SK-N-MC (cell line): ENCODE data around the gene RRP7A.
"Not testable (repeated sequence)": the region's sequence is repeated elsewhere in the genome, so short reads cannot be mapped to it uniquely, and the experiment has no call there.

Experiments used
- DNase-seq: peaks from one replicate; pipeline ENCODE4 v3.0.0-alpha.2; 2011; ENCODE audit warnings: low read depth, low spot score
- H3K27ac ChIP-seq: fragments of 200-600 bp; sonication (generic); 2 replicates; pipeline ENCODE4 v1.5.1; 2016; ENCODE audit warnings: mixed run types
- H3K36me3 ChIP-seq: fragments of 200-600 bp; sonication (generic); 2 replicates; pipeline ENCODE4 v1.6.1; 2017; ENCODE audit warnings: antibody characterized with exemption, low read length, mixed read lengths; ENCODE audit not compliant: insufficient read depth
- H3K4me3 ChIP-seq: fragments of 200-600 bp; sonication (generic); 2 replicates; pipeline ENCODE4 v1.5.1; 2016
- H3K9ac ChIP-seq: fragments of 200-600 bp; sonication (generic); 2 replicates; pipeline ENCODE4 v1.8.0; 2017; ENCODE audit warnings: mixed run types, mixed read lengths; ENCODE audit not compliant: insufficient read length
- H3K9me3 ChIP-seq: fragments of 200-600 bp; sonication (generic); 2 replicates; pipeline ENCODE4 v1.6.1; 2017; ENCODE audit warnings: low read depth, mild to moderate bottlenecking, antibody characterized with exemption, low read length, moderate library complexity, mixed read lengths
- EZH2 ChIP-seq: fragments of 200-600 bp; sonication (generic); IDR thresholded peaks from one replicate; pipeline ENCODE4 v1.6.1; 2017; ENCODE audit warnings: antibody characterized with exemption
- FOXP2 ChIP-seq: optimal IDR thresholded peaks from 2 replicates; pipeline ENCODE3; 2011; ENCODE audit warnings: mild to moderate bottlenecking, moderate library complexity; ENCODE audit not compliant: insufficient read depth; ENCODE audit errors: extremely low read length, control extremely low read depth
- POLR2AphosphoS5 ChIP-seq: IDR thresholded peaks from 2 replicates; pipeline ENCODE4 v1.6.1; 2012; ENCODE audit warnings: mild to moderate bottlenecking, low read depth, low read length, borderline replicate concordance

Gene RRP7A

DNA sequence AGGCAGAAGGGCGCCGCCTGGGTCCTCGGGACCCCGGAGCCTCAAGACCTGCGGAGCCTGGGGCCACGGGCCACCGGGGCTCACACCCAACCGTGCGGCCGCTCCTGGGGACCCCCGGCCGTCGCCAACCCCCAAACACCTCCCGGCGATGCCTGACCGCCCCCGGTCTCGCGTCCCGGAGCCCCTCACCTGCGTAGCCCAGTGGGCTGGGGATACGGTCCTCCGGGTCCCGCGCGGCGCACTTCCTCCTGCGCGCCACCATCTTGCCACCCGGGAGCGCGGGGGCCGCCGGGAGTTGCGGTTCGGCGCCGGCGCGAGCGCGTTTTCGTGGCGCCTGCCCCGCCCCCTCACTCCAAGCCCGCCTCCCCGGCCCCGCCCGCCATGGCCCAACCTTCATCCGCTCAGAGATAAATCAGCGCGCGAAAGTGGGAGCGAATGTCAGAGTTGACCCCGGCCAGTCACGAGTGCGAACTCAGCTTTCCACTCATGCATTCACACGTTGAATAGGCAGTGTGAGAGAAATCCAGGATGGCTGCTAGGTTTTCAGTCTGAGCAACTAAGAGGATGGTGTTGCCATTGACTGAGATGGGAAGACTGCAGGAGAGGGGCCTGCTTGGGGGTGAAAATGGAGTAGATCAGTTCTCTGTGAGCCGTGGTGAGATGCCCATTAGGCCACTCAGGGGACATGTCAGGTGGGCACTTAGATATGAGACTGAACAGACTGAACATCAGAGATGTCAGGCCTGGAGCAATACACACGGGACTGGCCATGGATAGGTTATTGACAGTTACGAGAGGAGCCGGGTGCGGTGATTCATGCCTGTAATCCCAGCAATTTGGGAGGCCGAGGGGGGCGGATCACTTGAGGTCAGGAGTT is at the start of gene RRP7A:
Gene RRP7A, minus strand, starts transcription at position 272 of the 877 bp plus-strand sequence. Its CDS starts 10 bp downstream, at position 262.
- peak within 1 kb of the TSS; percentile 80 for H3K4me3 ChIP-seq
- H3K9me3 ChIP-seq: no peaks in the 10 kb centered on the region
- TF ChIP-seq POLR2AphosphoS5: peak; percentile 82
- TF ChIP-seq EZH2: no peak
- H3K27ac ChIP-seq: no peak within 1 kb of the TSS
- peak within 1 kb of the TSS; percentile 87 for H3K9ac ChIP-seq
- H3K36me3 ChIP-seq: peaks cover 25% of the 10 kb centered on the region; the same call in 1 of the 2 replicates
- no peak for DNase-seq

DNA sequence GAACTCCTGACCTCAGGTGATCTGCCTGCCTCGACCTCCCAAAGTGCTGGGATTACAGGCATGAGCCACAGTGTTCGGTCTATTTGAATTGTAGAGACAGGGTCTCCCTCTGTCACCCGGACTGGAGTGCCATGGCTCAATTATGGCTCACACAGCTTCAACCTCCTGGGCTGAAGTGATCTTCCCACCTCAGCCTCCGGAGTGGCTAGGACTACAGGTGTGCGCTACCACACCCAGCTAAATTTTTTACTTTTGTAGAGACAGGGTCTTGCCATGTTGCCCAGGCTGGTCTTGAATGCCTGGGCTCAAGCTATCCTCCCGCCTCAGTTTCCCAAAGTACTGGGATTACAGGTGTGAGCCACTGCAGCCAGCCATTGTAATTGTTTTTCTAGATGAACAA is 48.4 kb upstream of the RRP7A start:
- not testable (repeated sequence) for DNase-seq, H3K36me3 ChIP-seq, H3K9me3 ChIP-seq, H3K9ac ChIP-seq, H3K27ac ChIP-seq, H3K4me3 ChIP-seq

DNA sequence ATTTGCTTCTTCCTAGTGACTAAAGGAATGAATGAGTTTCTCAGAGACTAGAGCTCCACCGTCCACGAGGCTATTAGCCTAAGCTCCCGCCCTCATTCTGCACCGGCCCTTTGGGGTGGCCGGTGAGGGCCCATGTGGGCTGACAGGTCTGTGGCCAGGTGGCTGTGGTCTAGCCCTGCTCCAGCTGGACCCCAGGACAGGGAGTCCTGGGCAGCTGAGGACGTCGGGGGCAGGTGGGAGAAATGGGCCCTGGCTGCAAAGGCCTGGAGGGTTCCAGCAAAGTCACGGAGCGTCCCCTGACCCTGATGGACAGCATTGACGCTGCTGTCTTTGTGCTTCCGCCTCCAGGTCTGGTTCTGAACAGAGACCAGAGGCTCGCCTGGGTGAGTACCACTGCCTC is 46.4 kb upstream of the RRP7A start:
- DNase-seq: no peak

GRCh38 chr22:42564699-42565098 is 45.1 kb upstream of the RRP7A start:
- no peak overlapping the region for H3K9ac ChIP-seq

More for the DNA sequence above, 46.4 kb upstream of the RRP7A start:
- H3K4me3 ChIP-seq: no peak overlapping the region
- no peak overlapping the region for H3K27ac ChIP-seq
- H3K36me3 ChIP-seq: no peaks in the 10 kb centered on the region
- H3K9me3 ChIP-seq: no peaks in the 10 kb centered on the region
- no peak for TF ChIP-seq POLR2AphosphoS5
- no peak for TF ChIP-seq EZH2
- no peak for TF ChIP-seq FOXP2
- no peak overlapping the region for H3K9ac ChIP-seq

DNA sequence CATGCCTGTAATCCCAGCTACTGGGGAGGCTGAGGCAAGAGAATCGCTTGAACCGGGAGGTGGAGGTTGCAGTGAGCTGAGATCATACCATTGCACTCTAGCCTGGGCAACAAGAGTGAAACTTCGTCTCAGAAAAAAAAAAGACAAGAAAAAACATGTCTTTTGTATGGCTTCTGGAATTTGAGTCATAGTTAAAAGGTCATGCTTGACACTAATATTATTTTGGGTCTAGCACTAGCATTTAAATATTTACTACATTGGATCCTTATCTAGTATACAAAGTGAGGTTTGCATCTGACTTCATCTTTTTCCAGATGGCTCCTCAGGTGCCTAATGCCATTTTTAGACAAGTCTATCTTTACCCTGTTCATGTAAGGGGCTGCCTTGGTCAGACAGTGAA is 44.3 kb upstream of the RRP7A start:
- not testable (repeated sequence) for H3K36me3 ChIP-seq, H3K9ac ChIP-seq, DNase-seq, H3K9me3 ChIP-seq, H3K4me3 ChIP-seq, H3K27ac ChIP-seq

More at GRCh38 chr22:42564699-42565098, 45.1 kb upstream of the RRP7A start:
- H3K9me3 ChIP-seq: no peaks in the 10 kb centered on the region
- TF ChIP-seq EZH2: no peak
- TF ChIP-seq POLR2AphosphoS5: no peak
- no peak for TF ChIP-seq FOXP2
- H3K4me3 ChIP-seq: no peak overlapping the region
- no peaks in the 10 kb centered on the region for H3K36me3 ChIP-seq
- no peak overlapping the region for H3K27ac ChIP-seq
- DNase-seq: no peak

- DNase-seq: no peak
- H3K27ac ChIP-seq: no peak overlapping the region
Measured at GRCh38 chr22:42562684-42563083, 43.1 kb upstream of the RRP7A start.

DNA sequence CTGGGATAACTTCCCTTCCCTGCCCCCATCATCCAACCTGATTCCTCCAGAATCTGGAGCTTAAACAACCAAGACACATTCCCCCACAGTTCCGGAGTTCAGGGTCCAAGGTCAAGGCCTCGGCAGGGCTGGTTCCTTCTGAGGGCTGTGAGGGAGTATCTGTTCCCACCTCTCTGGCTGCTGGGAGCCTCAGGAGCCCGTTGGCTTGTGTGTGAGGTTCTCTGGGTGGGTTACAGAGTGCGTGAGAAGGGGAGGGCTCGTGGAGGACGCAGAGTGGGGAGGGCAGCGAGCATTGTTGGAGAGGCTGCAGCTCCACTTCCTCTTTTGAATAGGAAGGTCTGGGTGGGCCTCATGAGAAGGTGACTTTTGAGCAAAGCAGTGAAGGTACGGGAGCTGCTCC is 42.7 kb upstream of the RRP7A start:
- DNase-seq: no peak
- Histone ChIP-seq H3K9ac (no peak overlapping the region), H3K4me3 (no peak overlapping the region), H3K27ac (no peak overlapping the region), H3K36me3 (no peaks in the 10 kb centered on the region), H3K9me3 (no peaks in the 10 kb centered on the region)
- TF ChIP-seq POLR2AphosphoS5: no peak
- no peak for TF ChIP-seq FOXP2
- TF ChIP-seq EZH2: no peak

More at GRCh38 chr22:42562684-42563083, 43.1 kb upstream of the RRP7A start:
- TF ChIP-seq EZH2 (no peak), POLR2AphosphoS5 (no peak), FOXP2 (no peak)
- H3K9ac ChIP-seq: no peak overlapping the region
- no peaks in the 10 kb centered on the region for H3K9me3 ChIP-seq
- no peak overlapping the region for H3K4me3 ChIP-seq
- no peaks in the 10 kb centered on the region for H3K36me3 ChIP-seq

DNA sequence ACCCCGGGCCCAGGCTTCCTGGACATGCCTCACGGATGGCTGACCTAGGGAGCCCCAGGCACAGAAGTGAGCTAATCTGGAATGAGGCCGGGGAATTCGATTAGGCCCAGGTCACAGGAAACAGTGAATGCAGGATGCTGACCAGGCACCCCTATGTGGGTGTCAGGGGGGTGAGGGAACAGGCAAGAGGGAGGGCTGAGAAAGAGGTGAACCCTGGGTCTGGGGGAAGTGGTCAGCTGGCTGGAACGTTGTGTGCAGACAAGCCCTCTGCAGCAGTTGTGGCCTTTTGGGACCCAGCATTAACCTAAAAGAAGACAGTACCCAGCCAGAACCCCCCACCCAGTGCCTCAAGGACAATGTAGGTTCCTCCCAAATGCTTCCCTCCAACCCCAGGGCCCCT is 42.3 kb upstream of the RRP7A start:
- no peak overlapping the region for H3K27ac ChIP-seq
- TF ChIP-seq POLR2AphosphoS5 (no peak), EZH2 (no peak), FOXP2 (no peak)
- H3K9me3 ChIP-seq: no peaks in the 10 kb centered on the region
- no peak for DNase-seq
- no peaks in the 10 kb centered on the region for H3K36me3 ChIP-seq
- no peak overlapping the region for H3K4me3 ChIP-seq
- no peak overlapping the region for H3K9ac ChIP-seq

GRCh38 chr22:42560781-42561180 is 41.2 kb upstream of the RRP7A start:
- no peak for DNase-seq
- Histone ChIP-seq H3K9me3 (no peaks in the 10 kb centered on the region), H3K36me3 (no peaks in the 10 kb centered on the region), H3K27ac (no peak overlapping the region), H3K4me3 (no peak overlapping the region), H3K9ac (no peak overlapping the region)
- TF ChIP-seq FOXP2: no peak
- TF ChIP-seq POLR2AphosphoS5: no peak
- no peak for TF ChIP-seq EZH2
